MM.1S (cell line): Measurements from ENCODE around the gene TRIM54.

Experiments used
- DNase-seq: peaks from one replicate; pipeline ENCODE4 v3.0.0-alpha.2; 2015
- H2AFZ ChIP-seq: fragments of 300-600 bp; sonication (generic); 2 replicates; pipeline ENCODE4 v1.6.0; 2016; ENCODE audit warnings: antibody characterized with exemption, low read length
- H3F3A ChIP-seq: fragments of 300-600 bp; sonication (generic); 2 replicates; pipeline ENCODE4 v1.6.1; 2016; ENCODE audit warnings: mild to moderate bottlenecking, antibody characterized with exemption, low read length, moderate library complexity, mixed read lengths; ENCODE audit not compliant: insufficient read depth
- H3K27ac ChIP-seq: fragments of 300-600 bp; sonication (generic); 2 replicates; pipeline ENCODE4 v1.5.1; 2016; ENCODE audit warnings: mild to moderate bottlenecking, low read length
- H3K27me3 ChIP-seq: fragments of 300-600 bp; sonication (generic); replicated peaks from 2 replicates; pipeline ENCODE4 v1.6.0; 2016; ENCODE audit warnings: low read length; ENCODE audit not compliant: insufficient read depth
- H3K36me3 ChIP-seq: fragments of 300-600 bp; sonication (generic); replicated peaks from 2 replicates; pipeline ENCODE4 v1.6.1; 2016; ENCODE audit warnings: mild to moderate bottlenecking, low read length, mixed read lengths; ENCODE audit not compliant: insufficient read depth
- H3K4me1 ChIP-seq: fragments of 300-600 bp; sonication (generic); 2 replicates; pipeline ENCODE4 v1.6.1; 2016; ENCODE audit warnings: low read length, mixed read lengths
- H3K4me2 ChIP-seq: fragments of 300-600 bp; sonication (generic); 2 replicates; pipeline ENCODE4 v1.6.0; 2016; ENCODE audit warnings: low read depth, low read length
- H3K4me3 ChIP-seq: fragments of 300-600 bp; sonication (generic); 2 replicates; pipeline ENCODE4 v1.5.1; 2016; ENCODE audit warnings: low read length, mixed read lengths
- H3K79me2 ChIP-seq: fragments of 300-600 bp; sonication (generic); 2 replicates; pipeline ENCODE4 v1.6.1; 2016; ENCODE audit warnings: mixed run types, low read length, mixed read lengths
- H3K9ac ChIP-seq: fragments of 300-600 bp; sonication (generic); 2 replicates; pipeline ENCODE4 v1.6.1; 2016; ENCODE audit warnings: low read length, mixed read lengths
- H3K9me2 ChIP-seq: fragments of 300-600 bp; sonication (generic); replicated peaks from 2 replicates; pipeline ENCODE4 v1.6.1; 2016; ENCODE audit warnings: mild to moderate bottlenecking, low read length, mixed read lengths; ENCODE audit not compliant: insufficient read depth
- H3K9me3 ChIP-seq: fragments of 300-600 bp; sonication (generic); replicated peaks from 2 replicates; pipeline ENCODE4 v1.6.1; 2016; ENCODE audit warnings: mild to moderate bottlenecking, low read length, mixed read lengths; ENCODE audit not compliant: insufficient read depth
- H4K20me1 ChIP-seq: fragments of 300-600 bp; sonication (generic); 2 replicates; pipeline ENCODE4 v1.6.1; 2016; ENCODE audit warnings: mild to moderate bottlenecking, low read length, moderate library complexity, mixed read lengths; ENCODE audit not compliant: insufficient read depth
- EZH2 ChIP-seq: fragments of 300-600 bp; sonication (generic); optimal IDR thresholded peaks from 2 replicates; pipeline ENCODE3; 2017; ENCODE audit warnings: low read depth, mild to moderate bottlenecking, antibody characterized with exemption, low read length, mixed read lengths
- EZH2phosphoT487 ChIP-seq: fragments of 300-600 bp; sonication (generic); IDR thresholded peaks from 2 replicates; pipeline ENCODE4 v1.6.1; 2018; ENCODE audit warnings: antibody characterized with exemption, low read length
- TF ChIP-seq, protein P1 (sequence below): fragments of 300-600 bp; sonication (generic); IDR thresholded peaks from 2 replicates; pipeline ENCODE4 v1.5.1; 2016; ENCODE audit warnings: antibody characterized with exemption, low read length, mixed read lengths

TRIM54 gene

DNA sequence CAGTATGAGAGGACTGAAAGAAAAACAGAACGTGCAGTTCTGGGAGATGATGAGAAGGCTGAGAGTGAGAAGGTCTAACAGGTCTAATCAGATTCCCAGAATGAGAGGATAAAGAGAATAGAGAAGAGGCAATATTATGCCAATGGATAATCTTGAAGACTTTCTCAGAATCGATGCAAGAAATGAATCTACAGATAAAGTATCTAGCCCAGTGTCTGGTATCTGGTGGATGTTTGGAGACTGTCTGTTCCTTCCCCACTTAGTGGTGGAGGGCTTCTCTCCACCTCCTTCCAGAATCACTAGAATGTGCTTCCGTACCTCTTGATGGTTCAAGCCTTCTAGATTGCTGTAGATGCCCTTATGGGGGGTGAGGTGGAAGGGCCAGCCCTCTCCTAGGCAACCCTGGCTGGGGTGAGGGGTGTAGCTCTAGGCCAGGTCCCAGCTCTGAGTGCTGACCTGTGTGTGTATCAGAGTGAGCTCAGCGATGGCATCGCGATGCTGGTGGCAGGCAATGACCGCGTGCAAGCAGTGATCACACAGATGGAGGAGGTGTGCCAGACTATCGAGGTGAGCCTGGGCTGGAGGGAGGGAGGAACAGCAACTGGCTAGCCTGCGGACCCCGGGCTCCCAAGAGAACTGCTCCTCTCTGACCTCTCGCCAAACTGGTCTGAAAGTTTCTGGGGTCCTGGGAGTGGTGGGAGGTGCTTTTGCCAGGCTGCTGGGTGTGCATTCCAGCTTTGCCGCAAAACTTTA lies 22.4 kb downstream of the TRIM54 start:
- H4K20me1 ChIP-seq, result no peaks in the 10 kb centered on the region
- no peaks in the 10 kb centered on the region for H3K27me3 ChIP-seq
- no peak overlapping the region for H3K4me3 ChIP-seq
- no peaks in the 10 kb centered on the region for H3K4me1 ChIP-seq
- H2AFZ ChIP-seq, result no peak overlapping the region
- H3K27ac ChIP-seq, result no peak overlapping the region
- no peak overlapping the region for H3K4me2 ChIP-seq
- no peaks in the 10 kb centered on the region for H3K9me3 ChIP-seq
- no peaks in the 10 kb centered on the region for H3F3A ChIP-seq
- DNase-seq, result no peak
- TF ChIP-seq EZH2 (no peak), EZH2phosphoT487 (no peak)
- TF ChIP-seq, protein P1, sequence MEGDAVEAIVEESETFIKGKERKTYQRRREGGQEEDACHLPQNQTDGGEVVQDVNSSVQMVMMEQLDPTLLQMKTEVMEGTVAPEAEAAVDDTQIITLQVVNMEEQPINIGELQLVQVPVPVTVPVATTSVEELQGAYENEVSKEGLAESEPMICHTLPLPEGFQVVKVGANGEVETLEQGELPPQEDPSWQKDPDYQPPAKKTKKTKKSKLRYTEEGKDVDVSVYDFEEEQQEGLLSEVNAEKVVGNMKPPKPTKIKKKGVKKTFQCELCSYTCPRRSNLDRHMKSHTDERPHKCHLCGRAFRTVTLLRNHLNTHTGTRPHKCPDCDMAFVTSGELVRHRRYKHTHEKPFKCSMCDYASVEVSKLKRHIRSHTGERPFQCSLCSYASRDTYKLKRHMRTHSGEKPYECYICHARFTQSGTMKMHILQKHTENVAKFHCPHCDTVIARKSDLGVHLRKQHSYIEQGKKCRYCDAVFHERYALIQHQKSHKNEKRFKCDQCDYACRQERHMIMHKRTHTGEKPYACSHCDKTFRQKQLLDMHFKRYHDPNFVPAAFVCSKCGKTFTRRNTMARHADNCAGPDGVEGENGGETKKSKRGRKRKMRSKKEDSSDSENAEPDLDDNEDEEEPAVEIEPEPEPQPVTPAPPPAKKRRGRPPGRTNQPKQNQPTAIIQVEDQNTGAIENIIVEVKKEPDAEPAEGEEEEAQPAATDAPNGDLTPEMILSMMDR, result no peak
- H3K9me2 ChIP-seq, result no peaks in the 10 kb centered on the region
- no peak overlapping the region for H3K9ac ChIP-seq
- H3K79me2 ChIP-seq, result no peaks in the 10 kb centered on the region
- H3K36me3 ChIP-seq, result no peaks in the 10 kb centered on the region

DNA sequence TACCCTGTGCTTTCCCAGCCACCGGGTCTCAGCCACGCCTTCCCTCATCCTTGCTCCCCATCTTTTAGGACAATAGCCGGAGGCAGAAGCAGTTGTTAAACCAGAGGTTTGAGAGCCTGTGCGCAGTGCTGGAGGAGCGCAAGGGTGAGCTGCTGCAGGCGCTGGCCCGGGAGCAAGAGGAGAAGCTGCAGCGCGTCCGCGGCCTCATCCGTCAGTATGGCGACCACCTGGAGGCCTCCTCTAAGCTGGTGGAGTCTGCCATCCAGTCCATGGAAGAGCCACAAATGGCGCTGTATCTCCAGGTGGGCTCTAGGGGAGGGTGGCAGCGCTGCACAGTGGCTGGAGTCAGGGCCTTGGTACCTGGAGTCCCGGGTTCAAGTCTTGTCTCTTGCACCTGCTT lies 23.3 kb downstream of the TRIM54 start:
- Histone ChIP-seq H3K4me1 (no peaks in the 10 kb centered on the region), H3K4me2 (no peak overlapping the region), H3K4me3 (no peak overlapping the region), H3K79me2 (no peaks in the 10 kb centered on the region), H3K36me3 (no peaks in the 10 kb centered on the region), H3K9me2 (no peaks in the 10 kb centered on the region), H3K27ac (no peak overlapping the region), H4K20me1 (no peaks in the 10 kb centered on the region), H3K9me3 (no peaks in the 10 kb centered on the region), H3F3A (no peaks in the 10 kb centered on the region), H2AFZ (no peak overlapping the region), H3K27me3 (no peaks in the 10 kb centered on the region), H3K9ac (no peak overlapping the region)
- TF ChIP-seq EZH2 (no peak), EZH2phosphoT487 (no peak)
- TF ChIP-seq, protein P1, result no peak
- no peak for DNase-seq

DNA sequence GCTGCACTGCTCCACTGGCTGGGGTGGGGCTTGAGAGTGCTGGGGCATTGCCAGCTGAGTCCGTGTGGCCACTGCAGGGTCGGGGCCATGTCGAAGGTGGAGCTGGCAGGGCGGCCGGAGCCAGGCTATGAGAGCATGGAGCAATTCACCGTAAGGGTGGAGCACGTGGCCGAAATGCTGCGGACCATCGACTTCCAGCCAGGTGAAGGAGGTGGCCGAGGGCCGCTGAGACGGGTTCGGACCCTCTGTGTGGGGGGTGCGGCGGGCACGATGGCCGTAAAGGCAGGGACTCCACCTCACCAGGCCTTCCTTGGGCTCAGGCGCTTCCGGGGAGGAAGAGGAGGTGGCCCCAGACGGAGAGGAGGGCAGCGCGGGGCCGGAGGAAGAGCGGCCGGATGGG lies 23.9 kb downstream of the TRIM54 start:
- no peak overlapping the region for H3K4me3 ChIP-seq
- H3K27ac ChIP-seq, result no peak overlapping the region
- H3K4me2 ChIP-seq, result no peak overlapping the region
- no peaks in the 10 kb centered on the region for H3F3A ChIP-seq
- H2AFZ ChIP-seq, result no peak overlapping the region
- no peak overlapping the region for H3K9ac ChIP-seq
- no peaks in the 10 kb centered on the region for H3K27me3 ChIP-seq
- no peaks in the 10 kb centered on the region for H3K79me2 ChIP-seq
- no peaks in the 10 kb centered on the region for H4K20me1 ChIP-seq
- no peaks in the 10 kb centered on the region for H3K36me3 ChIP-seq
- no peaks in the 10 kb centered on the region for H3K9me3 ChIP-seq
- no peaks in the 10 kb centered on the region for H3K9me2 ChIP-seq
- H3K4me1 ChIP-seq, result no peaks in the 10 kb centered on the region
- TF ChIP-seq EZH2phosphoT487, result no peak
- TF ChIP-seq, protein P1, result no peak
- TF ChIP-seq EZH2, result no peak
- DNase-seq, result no peak
